ENCODE results near the gene RNF187.
"Not testable (repeated sequence)": the region's sequence is repeated elsewhere in the genome, so short reads cannot be mapped to it uniquely, and the experiment has no call there.

The RNF187 gene

GRCh38 chr1:228460821-228461220, 26.4 kb upstream of the RNF187 start:
- no peak for DNase-seq

GRCh38 chr1:228462560-228462959, 24.6 kb upstream of the RNF187 start:
- no peak for DNase-seq

GRCh38 chr1:228463009-228463558, 24.1 kb upstream of the RNF187 start:
- no peak for DNase-seq

GRCh38 chr1:228463559-228464455, 23.4 kb upstream of the RNF187 start:
- peak; percentile 84 for DNase-seq

- peak; percentile 95 for DNase-seq
Measured at GRCh38 chr1:228464487-228464983, 22.6 kb upstream of the RNF187 start.

GRCh38 chr1:228465141-228465540, 22.0 kb upstream of the RNF187 start:
- peak; percentile 61 for DNase-seq

- DNase-seq = no peak
Measured at GRCh38 chr1:228465571-228466146, 21.5 kb upstream of the RNF187 start.

GRCh38 chr1:228468188-228468587, 19.0 kb upstream of the RNF187 start:
- DNase-seq = not testable (repeated sequence)

- DNase-seq = peak; percentile 72
Measured at GRCh38 chr1:228469413-228470162, 17.6 kb upstream of the RNF187 start.

- DNase-seq = no peak
Measured at GRCh38 chr1:228471154-228471761, 15.9 kb upstream of the RNF187 start.

GRCh38 chr1:228471762-228472398, 15.3 kb upstream of the RNF187 start:
- DNase-seq = no peak

- no peak for DNase-seq
Measured at GRCh38 chr1:228472655-228473054, 14.5 kb upstream of the RNF187 start.

GRCh38 chr1:228474507-228474906, 12.7 kb upstream of the RNF187 start:
- DNase-seq = no peak

GRCh38 chr1:228475812-228476211, 11.4 kb upstream of the RNF187 start:
- DNase-seq = no peak

- no peak for DNase-seq
Measured at GRCh38 chr1:228477263-228477662, 9.9 kb upstream of the RNF187 start.

- DNase-seq = no peak
Measured at GRCh38 chr1:228478326-228478725, 8.9 kb upstream of the RNF187 start.

- no peak for DNase-seq
Measured at GRCh38 chr1:228478912-228479711, 8.1 kb upstream of the RNF187 start.

GRCh38 chr1:228483789-228484188, 3.4 kb upstream of the RNF187 start:
- DNase-seq = no peak

- peak; percentile 98 for DNase-seq
Measured at GRCh38 chr1:228486596-228487335, 416 bp upstream of the RNF187 start.

- peak; percentile 33 for DNase-seq
Measured at GRCh38 chr1:228488125-228488817, 1.1 kb downstream of the RNF187 start.

All from retina (tissue), 1 donor.